Measurements from ENCODE around the gene GOT1. TPM values are rescaled to one million over a fixed set of nuclear protein-coding genes. Genes with fewer than 3 reads are reported as not detected.

GOT1 gene
- total RNA-seq, 1 experiment from 2014 or later: 34.7 TPM

DNA sequence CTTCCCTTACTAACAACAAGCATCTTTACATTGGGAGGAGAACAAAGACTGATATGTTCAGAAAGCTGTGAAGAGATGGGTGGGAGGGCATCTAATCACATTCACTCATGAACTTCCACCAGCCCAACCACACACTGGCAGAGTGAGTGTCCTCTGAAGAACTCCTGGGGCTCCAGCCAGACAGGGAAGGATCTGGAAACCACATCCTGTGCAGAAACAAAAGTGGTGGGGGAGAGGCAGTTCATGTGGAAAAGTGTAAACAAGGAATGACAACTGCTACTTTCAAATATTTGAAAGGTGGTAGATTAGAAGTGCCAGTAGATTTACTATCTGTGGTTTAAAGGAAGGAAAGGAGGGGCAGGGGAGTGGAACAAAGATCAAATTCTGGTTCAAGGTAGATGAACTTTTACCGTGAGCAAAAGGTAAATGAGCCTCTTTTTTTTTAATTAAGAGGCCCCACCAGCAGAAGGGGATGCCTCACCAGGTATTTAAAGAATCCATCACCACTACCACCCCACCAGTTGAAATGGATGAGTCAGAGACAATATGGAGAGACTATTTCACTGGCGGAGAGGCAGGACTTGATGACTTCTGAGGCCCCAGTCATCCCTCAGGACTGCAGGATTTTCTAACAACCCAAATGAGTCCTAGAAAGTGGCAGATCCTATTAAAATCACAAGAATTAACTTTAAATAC is 34.5 kb downstream of the GOT1 start:
- peak; percentile 73 for DNase-seq (ENCODE audit: low spot score)

DNA sequence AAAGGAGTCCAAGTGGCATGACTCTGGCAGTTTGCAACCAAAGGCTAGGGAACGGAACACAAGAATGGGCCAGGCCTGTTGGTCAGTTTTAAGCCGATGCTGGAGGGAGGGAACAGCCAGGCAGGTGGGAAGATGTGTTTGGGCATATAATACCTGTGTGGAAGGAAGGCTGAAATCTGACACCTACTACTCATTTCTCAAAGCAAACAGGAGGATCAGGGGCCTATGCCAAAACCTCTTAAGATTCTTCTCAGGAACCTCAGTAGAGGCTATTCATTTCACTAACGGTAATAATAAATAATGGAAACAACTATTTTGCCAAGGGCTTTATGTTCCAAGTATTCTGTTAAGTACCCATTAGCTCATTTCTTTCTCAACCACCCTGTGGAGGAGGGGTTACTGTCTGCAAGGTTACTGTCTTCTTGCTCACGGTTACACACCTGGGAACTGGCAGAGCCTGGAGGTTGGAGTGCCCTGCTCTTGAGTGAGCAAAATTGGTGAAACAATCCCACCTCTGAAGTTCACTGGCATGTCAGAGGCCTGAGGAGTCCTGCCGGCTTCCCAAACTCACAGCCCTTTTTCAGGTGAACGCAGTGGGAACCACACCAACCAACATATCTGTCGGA is 35.5 kb downstream of the GOT1 start:
- no peak for DNase-seq (ENCODE audit: low spot score)

DNA sequence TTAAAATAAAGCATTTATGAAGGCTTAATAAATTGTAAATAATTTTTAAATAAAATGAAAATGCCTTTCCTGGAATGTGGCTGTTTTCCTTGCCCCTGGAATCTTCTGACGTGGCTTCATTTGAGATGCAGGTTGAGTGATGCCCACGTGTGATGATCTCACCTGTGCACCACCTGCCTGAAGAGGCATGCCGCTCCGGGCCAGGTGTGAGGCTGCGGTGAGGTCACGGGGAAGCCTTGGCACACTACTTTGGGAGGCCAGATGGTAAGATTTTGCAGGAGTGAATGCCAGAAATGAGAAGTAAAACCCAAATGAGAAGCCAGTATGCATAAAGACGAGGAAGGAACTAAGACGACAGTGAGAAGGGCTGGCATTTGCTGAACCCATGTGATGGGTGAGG is 36.2 kb downstream of the GOT1 start:
- no peak for DNase-seq (ENCODE audit: low spot score)

DNA sequence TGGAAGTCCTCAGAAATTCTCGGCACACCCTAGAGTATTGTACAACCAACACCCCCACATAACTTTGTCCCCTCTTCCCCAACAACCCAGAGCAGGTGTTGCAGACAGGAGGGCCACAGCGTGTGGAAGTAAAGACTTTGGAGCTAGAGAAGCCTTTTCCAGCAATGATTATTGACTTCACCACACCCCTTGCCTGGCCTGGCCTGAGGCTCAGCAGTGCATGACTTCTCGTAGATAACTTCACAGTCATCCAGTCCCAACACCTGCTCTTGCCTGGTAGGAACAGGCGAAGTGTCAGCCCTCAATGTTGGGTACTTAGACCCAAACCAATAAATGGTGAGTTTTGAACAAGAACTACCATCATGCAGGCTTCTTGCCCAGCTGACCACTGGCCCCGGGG is 36.7 kb downstream of the GOT1 start:
- DNase-seq (ENCODE audit: low spot score): no peak

- no peak for DNase-seq (ENCODE audit: low spot score)
Measured at GRCh38 chr10:99393036-99393435, 37.4 kb downstream of the GOT1 start.

DNA sequence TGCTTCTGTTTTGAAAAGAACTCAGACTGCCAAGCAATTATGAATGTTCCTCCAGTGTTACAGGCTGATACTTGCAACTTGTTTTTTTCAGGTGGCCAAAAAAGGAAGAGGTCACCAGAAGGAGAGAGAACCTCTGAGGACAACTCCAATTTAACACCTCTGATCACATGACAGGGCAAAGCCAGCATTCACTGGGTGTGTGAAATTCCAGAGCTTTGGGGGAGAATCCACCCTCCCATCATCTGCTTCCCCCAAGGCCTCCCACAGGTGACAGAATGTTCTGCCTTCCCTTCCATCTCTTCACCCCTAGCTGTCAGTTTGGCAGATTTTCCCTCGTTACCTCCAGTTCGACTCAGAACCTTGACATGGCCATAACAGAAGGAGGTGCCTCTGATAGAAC is 39.1 kb downstream of the GOT1 start:
- DNase-seq (ENCODE audit: low spot score): no peak

DNA sequence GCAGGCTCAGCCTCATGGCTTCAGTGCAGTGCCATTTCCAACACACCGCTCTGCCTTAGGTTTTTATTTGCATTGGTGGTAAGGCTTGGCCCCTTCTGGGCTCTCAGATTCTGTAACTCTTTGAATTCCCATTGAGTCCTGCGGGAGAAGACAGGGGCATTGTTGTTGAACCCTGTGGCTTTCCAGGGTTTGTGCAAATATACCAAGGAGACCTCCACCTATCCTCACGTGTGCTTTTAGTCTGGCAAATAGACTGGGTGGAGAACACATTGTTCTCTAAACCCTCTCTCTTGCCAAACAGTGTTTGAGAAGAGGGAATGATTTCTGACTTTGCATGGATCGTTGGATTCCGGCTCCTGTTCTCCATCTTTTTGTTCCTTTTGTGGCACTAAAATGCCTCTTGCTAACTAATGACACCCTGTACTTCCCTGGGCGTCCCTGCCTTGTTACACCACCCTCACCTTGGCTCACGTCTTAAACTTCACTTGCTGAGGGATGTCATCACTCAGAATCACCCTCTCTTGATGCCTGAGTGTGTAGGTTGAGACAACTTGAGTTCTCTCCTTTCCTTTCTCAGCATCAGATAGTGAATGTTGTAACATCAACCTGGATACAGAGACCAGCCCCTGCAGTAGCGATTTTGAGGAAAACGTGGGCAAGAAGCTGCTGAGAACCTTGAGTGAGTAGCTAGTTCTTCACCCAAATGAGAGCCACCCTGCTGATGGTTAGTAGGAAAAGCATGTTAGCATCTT is 40.5 kb downstream of the GOT1 start:
- DNase-seq (ENCODE audit: low spot score): no peak

GRCh38 chr10:99387541-99387940 is 42.9 kb downstream of the GOT1 start:
- no peak for DNase-seq (ENCODE audit: low spot score)

DNA sequence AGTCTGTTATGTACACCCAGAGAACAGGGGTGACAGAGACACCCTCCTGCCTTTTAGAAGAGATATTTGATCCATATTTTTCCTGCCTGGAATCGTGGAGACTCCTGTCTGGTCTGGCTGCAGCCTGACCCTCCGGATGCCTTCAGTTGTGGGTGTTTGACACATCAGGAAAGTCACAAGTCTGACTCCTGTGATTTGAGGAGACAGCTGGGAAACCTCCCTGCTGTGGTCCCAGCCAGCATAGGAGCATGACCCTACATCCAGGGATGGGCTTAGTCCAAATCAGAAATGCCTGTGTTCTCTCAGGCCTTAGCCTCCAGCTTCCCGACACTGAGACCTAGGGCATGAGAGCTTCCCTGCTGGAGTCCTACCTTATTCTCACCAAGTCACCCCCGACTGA is 43.4 kb downstream of the GOT1 start:
- DNase-seq (ENCODE audit: low spot score): no peak

GRCh38 chr10:99382176-99382575 is 48.2 kb downstream of the GOT1 start:
- DNase-seq (ENCODE audit: low spot score): no peak

DNA sequence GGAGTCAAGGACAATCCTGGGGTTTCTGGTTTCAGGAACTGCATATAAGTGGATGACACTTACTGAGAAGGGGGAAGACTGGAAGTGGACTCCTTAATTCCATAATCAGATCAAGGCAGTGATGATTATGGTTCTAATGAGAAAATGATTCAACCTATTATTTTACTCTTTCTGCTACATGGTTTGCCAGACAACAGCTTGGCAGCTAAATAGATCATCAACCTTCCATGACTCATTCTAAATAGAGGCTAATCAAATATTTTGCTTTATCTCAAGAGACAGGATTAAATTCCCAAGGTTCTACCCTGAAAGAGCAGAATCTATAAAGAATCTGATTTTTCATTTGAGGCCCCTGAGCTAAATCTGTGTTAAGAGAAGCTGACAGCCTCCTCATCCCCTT is 55.0 kb downstream of the GOT1 start:
- DNase-seq (ENCODE audit: low spot score): no peak

DNA sequence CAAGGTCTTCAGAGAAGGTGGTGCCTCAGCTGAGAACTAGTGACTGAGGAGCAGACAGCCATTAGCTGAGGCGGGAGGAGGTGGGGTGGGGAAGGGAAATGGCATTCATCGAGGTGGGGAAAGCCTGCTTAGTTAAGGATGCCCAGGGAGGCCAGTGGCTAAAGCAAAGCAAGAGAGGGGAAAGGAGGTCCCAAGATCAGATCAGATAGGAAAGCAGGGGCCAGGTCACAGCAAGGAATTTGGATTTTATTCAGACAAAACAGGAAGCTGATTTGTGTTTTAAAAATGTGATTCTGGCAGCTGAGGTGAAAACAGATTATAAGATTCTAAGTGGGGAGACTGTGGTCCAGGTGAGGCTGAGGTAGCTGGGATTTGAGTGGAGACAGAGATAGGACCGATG is 55.5 kb downstream of the GOT1 start:
- no peak for DNase-seq (ENCODE audit: low spot score)

- no peak for DNase-seq (ENCODE audit: low spot score)
Measured at GRCh38 chr10:99374526-99374925, 55.9 kb downstream of the GOT1 start.

- no peak for DNase-seq (ENCODE audit: low spot score)
Measured at GRCh38 chr10:99372546-99373271, 57.7 kb downstream of the GOT1 start.

DNA sequence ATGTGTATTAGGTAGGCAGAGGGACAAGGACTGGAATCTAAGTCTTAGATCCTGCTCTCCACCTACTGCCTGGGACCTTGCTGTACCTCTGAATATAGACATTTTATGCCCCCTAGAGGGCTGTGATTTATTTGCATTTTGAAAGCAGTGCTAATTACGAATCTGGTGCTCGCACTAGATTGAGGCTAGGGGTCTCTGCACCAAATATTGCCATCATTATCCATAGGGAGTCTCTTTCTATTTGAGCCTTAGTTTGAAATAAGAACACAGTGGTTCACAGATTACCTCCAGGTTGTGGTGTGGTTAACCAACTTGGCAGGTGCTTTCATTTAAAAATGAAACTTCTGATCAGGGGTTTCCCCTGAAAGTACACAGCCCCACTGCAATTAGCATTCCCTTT is 59.4 kb downstream of the GOT1 start:
- DNase-seq (ENCODE audit: low spot score): peak; percentile 48

GRCh38 chr10:99369551-99369950 is 60.9 kb downstream of the GOT1 start:
- no peak for DNase-seq (ENCODE audit: low spot score)

DNA sequence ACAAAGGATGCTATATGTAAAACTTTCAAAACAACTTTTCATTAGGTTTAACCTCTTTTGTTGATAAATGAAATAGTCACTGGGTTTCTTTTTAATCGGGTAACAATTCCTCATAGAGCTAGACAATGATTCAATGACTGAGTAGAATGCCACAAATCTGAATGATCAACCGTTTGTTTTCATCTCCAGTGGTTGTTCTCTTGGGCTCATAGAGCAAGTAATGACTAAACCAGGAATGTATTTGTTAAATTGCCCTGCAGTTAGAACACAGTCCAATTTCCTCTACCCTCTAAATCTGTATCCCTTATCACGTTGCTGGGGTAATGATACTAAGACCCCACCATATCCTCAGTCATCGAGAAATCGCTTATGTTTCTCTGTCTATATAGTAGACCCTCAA is 61.3 kb downstream of the GOT1 start:
- no peak for DNase-seq (ENCODE audit: low spot score)

GRCh38 chr10:99368646-99369045 is 61.8 kb downstream of the GOT1 start:
- DNase-seq (ENCODE audit: low spot score): no peak

DNA sequence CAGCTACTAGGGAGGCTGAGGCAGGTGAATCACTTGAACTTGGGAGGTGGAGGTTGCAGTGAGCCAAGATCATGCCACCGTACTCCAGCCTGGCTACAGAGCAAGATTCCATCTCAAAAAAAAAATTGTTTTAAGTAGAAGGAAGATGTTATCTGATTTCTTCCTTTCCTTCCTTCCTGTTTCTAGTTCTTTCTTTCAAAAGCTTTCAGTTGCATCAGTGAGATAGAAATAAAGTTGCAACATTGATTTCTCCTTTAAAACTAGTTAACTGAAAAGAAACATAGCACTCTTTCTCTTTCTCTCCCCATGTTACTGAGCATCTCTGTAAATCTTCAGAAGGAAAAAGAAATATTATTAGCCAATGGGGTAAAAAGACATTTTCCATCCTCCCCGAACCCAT is 63.8 kb downstream of the GOT1 start:
- no peak for DNase-seq (ENCODE audit: low spot score)

GRCh38 chr10:99365736-99366135 is 64.7 kb downstream of the GOT1 start:
- DNase-seq (ENCODE audit: low spot score): no peak

GRCh38 chr10:99365311-99365710 is 65.1 kb downstream of the GOT1 start:
- no peak for DNase-seq (ENCODE audit: low spot score)

DNA sequence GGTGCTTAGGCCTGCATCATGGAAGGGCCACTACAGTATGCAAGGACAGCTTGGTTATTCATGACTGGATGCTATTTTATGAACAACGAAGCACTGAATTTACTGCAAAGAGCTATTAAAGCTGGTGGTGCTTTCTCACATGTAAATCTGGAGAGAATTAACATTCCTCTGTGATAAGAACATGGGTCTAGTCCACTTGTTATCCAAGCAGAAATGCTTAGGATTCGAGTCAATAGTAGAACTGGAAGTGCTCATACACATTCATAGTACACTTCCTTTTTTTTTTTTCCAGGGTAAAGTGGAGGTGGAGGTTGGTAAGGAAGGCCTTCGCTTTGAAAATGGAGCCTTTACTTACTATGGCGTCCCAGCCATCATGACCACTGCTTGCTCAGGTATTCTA is 66.3 kb downstream of the GOT1 start:
- DNase-seq (ENCODE audit: low spot score): no peak
